ENCODE data around the gene LPCAT4. TPM values are rescaled to one million over a fixed set of nuclear protein-coding genes. Genes with fewer than 3 reads are reported as not detected.
A peak's percentile ranks its signal among the peaks of the same experiment; 100 is the strongest.

The LPCAT4 gene
- total RNA-seq, 1 donor, result 11.9 TPM

DNA sequence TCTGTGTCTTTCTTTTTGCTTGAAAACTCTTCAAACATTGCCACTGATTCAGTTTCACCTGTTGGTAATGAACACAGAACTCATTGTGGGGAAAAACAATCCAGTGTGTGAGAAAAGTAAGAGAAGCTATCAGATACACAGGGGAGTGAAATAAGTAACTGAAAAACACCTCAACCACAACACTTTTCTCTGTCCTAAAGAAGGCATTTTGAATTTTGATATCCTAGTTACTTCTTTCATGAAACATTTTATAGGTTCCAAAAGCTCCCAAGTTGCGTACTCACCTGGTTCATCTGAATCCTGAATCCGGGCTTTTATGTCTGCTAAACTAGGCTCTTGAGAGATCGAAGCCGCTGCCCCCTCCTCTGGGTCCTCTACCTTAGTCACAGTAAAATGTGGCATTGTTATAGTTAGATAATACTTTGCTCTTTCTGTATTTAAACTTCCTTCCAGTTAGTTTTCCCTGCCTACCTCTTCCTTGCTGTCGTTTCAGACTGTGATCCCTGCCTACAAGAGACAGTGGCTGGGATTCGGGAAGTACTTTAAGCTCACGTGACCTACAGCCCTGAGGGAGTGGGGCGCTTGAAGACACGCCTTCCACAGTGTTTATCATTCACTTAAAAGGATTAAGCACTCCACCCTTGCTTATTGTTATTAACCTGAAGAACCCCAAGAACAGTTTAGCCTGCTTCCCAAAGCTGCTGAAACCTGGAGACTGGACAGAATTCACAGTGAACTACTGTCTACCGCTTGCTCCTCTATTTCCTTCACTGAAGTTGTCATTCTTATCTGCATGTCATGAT, 48.5 kb downstream of the LPCAT4 start:
- H3K9me3 ChIP-seq (ENCODE audit: low read depth, low read length), result no peaks in the 10 kb centered on the region
- no peak for DNase-seq (ENCODE audit: insufficient read length, low spot score, missing footprints)
- peak overlapping the region; percentile 88 for H3K4me2 ChIP-seq (ENCODE audit: insufficient read depth, low read length)
- H2AFZ ChIP-seq (ENCODE audit: low read length), result peak overlapping the region; percentile 86
- peak overlapping the region; percentile 71 for H3K4me3 ChIP-seq (ENCODE audit: insufficient read depth, low read length)
- peaks cover 7% of the 10 kb centered on the region for H3K4me1 ChIP-seq (ENCODE audit: insufficient read depth, low read length)
- TF ChIP-seq, protein P1, sequence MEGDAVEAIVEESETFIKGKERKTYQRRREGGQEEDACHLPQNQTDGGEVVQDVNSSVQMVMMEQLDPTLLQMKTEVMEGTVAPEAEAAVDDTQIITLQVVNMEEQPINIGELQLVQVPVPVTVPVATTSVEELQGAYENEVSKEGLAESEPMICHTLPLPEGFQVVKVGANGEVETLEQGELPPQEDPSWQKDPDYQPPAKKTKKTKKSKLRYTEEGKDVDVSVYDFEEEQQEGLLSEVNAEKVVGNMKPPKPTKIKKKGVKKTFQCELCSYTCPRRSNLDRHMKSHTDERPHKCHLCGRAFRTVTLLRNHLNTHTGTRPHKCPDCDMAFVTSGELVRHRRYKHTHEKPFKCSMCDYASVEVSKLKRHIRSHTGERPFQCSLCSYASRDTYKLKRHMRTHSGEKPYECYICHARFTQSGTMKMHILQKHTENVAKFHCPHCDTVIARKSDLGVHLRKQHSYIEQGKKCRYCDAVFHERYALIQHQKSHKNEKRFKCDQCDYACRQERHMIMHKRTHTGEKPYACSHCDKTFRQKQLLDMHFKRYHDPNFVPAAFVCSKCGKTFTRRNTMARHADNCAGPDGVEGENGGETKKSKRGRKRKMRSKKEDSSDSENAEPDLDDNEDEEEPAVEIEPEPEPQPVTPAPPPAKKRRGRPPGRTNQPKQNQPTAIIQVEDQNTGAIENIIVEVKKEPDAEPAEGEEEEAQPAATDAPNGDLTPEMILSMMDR (IDR thresholded peaks at IDR 0.05; ENCODE audit: extremely low read depth, low read depth, low read length), result no peak
- H3K36me3 ChIP-seq (ENCODE audit: insufficient read depth, low read length), result no peaks in the 10 kb centered on the region
- no peaks in the 10 kb centered on the region for H3K27me3 ChIP-seq (ENCODE audit: insufficient read depth, low read length)
- no peaks in the 10 kb centered on the region for H4K20me1 ChIP-seq (ENCODE audit: insufficient read depth, low read length)
- H3K27ac ChIP-seq (ENCODE audit: low read depth, low read length), result peak overlapping the region; percentile 29
- H3K79me2 ChIP-seq (ENCODE audit: insufficient read depth, low read length), result peaks cover 47% of the 10 kb centered on the region

DNA sequence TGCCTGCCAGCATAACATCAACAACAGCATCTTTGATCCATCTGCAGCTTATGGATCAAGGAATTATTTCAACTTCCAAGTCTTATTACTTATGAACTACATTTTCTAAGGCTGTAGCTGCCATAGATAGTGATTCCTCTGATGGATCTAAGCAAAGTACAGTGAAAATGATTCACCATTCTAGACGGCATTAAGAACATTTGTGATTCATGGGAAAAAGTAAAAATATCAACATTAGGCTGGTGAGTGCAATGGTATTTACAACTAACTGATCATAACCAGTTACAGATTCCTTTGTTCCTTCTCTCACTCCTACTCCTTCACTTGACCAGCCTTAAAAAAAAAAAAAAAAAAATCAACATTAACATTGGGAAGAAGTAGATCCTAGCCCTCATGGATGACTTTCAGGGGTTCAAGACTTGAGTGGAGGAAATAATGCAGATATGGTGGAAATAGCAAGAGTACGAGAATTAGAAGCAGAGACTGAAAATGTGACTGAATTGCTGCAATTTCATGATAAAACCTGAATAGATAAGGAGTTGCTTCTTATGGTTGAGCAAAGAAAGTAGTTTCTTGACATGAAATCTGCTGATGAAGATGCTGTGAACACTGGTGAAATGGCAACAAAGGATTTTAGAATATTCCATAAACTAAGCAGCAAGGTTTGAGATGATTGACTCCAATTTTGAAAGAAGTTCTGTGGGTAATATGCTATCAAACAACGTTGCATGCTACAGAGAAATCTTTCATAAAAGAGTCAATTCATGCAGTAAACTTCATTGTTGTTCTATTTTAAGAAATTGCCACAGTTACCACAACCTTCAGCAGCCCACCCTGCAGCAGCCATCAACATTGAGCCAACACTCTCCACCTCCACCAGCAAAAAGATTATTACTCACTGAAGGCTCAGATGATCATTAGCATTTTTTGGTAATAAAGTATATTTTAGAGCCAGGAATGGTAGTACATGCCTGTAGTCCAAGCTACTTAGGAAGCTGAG, 52.2 kb downstream of the LPCAT4 start:
- Histone ChIP-seq H3K4me1 (ENCODE audit: insufficient read depth, low read length) (peaks cover 7% of the 10 kb centered on the region), H3K4me3 (ENCODE audit: insufficient read depth, low read length) (no peak overlapping the region), H3K4me2 (ENCODE audit: insufficient read depth, low read length) (no peak overlapping the region), H3K27me3 (ENCODE audit: insufficient read depth, low read length) (no peaks in the 10 kb centered on the region), H3K9me3 (ENCODE audit: low read depth, low read length) (no peaks in the 10 kb centered on the region), H3K27ac (ENCODE audit: low read depth, low read length) (no peak overlapping the region), H4K20me1 (ENCODE audit: insufficient read depth, low read length) (no peaks in the 10 kb centered on the region), H3K36me3 (ENCODE audit: insufficient read depth, low read length) (no peaks in the 10 kb centered on the region), H3K79me2 (ENCODE audit: insufficient read depth, low read length) (peaks cover 56% of the 10 kb centered on the region), H2AFZ (ENCODE audit: low read length) (no peak overlapping the region)
- DNase-seq (ENCODE audit: insufficient read length, low spot score, missing footprints), result no peak
- TF ChIP-seq, protein P1 (IDR thresholded peaks at IDR 0.05; ENCODE audit: extremely low read depth, low read depth, low read length), result no peak

DNA sequence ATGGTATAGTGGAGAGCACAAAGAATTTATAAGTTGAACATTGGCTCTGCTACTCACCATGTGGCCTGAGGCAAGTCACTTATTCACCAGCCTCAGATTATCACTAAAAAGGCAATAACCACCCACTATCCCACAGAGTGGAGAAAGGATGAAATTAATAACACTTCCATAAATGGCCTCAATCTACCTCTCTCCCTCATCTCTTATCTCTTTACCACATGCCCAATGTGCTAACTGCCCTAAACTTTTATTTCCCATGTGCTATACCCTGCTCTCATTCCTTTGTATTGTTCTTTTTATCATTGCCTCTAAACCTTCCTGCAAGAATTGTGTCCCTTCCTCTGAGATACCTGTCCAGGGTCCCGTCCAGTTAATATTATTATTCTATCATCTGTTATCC, 55.4 kb downstream of the LPCAT4 start:
- Histone ChIP-seq H3K27me3 (ENCODE audit: insufficient read depth, low read length) (no peaks in the 10 kb centered on the region), H3K4me1 (ENCODE audit: insufficient read depth, low read length) (peaks cover 7% of the 10 kb centered on the region), H4K20me1 (ENCODE audit: insufficient read depth, low read length) (no peaks in the 10 kb centered on the region), H3K79me2 (ENCODE audit: insufficient read depth, low read length) (peaks cover 45% of the 10 kb centered on the region), H3K9me3 (ENCODE audit: low read depth, low read length) (no peaks in the 10 kb centered on the region), H3K36me3 (ENCODE audit: insufficient read depth, low read length) (no peaks in the 10 kb centered on the region), H3K4me2 (ENCODE audit: insufficient read depth, low read length) (no peak overlapping the region), H2AFZ (ENCODE audit: low read length) (no peak overlapping the region), H3K4me3 (ENCODE audit: insufficient read depth, low read length) (no peak overlapping the region), H3K27ac (ENCODE audit: low read depth, low read length) (no peak overlapping the region)
- TF ChIP-seq, protein P1 (IDR thresholded peaks at IDR 0.05; ENCODE audit: extremely low read depth, low read depth, low read length), result no peak
- DNase-seq (ENCODE audit: insufficient read length, low spot score, missing footprints), result no peak

Small RNAs within 50 kb of the gene (small RNA-seq; reads per million reads assigned to genes)
- gene MIR1233-1 (not detected), gene RF00019 (not detected)

Other genes with a start within 250 kb of the LPCAT4 start
- gene KATNBL1, start 157.1 kb downstream of the LPCAT4 start, total RNA-seq, result 37.3 and 49.2 TPM in 2 replicates
- 135 and 136 TPM in 2 replicates for gene EMC4, start 142.2 kb downstream of the LPCAT4 start, total RNA-seq
- 39.2 and 40.9 TPM in 2 replicates for gene SLC12A6, start 29.4 kb downstream of the LPCAT4 start, total RNA-seq
- 193 and 216 TPM in 2 replicates for gene NOP10, start 24.1 kb downstream of the LPCAT4 start, total RNA-seq
- under 0.01 TPM in 1 of 2 replicates, not detected in the other for gene NUTM1, start 23.9 kb downstream of the LPCAT4 start, total RNA-seq
- 21.5 and 27.5 TPM in 2 replicates for gene GOLGA8A, start 70.6 kb upstream of the LPCAT4 start, total RNA-seq
- 35.9 and 57.2 TPM in 2 replicates for gene GOLGA8B, start 216.5 kb upstream of the LPCAT4 start, total RNA-seq

Measured in osteoblast (primary cell).